VCaP (cell line): Measurements from ENCODE around the gene ATRAID.
A peak's percentile ranks its signal among the peaks of the same experiment; 100 is the strongest.

Source experiments
- H3K27ac ChIP-seq: fragments of 450-650 bp; 2 replicates; pipeline ENCODE4 v1.5.1; 2017
- TF ChIP-seq, protein P1 (sequence below): fragments of 450-650 bp; conservative IDR thresholded peaks from 2 replicates; pipeline ENCODE4 v1.5.1; 2017; ENCODE audit warnings: mild to moderate bottlenecking, moderate library complexity

ATRAID gene

DNA sequence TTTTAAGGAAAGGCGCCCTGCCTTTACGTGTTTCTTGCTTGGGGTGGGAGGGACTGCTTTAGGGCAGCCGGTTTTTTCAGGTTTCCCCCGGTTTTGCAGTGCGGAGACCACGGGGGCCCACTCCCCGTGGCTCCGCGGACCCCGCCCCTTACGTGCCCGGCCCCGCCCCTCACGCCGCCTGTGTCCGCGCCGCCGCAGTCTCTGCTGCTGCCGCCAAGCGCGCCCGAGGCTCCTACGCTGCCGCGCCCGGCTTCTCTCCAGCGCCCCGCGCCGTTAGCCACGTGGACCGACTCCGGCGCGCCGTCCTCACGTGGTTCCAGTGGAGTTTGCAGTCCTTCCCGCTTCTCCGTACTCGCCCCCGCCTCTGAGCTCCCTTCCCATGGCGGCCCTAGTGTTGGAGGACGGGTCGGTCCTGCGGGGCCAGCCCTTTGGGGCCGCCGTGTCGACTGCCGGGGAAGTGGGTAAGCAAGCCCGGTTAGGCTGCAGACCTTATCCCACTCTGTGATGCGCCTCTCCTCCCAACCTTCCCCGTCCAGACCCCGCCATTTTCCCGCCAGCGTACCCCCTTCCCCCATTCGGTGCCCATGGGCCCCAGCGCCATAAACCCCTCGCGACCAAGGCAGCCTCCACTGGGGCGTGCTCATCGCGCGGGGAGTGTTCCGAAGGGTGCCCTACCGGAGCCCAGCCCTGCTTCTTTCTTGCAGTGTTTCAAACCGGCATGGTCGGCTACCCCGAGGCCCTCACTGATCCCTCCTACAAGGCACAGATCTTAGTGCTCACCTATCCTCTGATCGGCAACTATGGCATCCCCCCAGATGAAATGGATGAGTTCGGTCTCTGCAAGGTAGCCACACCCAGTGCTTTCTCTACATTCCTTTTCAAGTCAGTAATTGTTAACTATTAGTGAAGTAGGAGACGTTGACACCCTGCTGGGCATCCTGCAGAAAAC, 5.6 kb downstream of the ATRAID start, which contains the start of gene CAD:
CAD (plus strand) TSS at position 197 of the 949 bp plus-strand sequence; CDS start at position 380, 183 bp downstream.
- peak within 1 kb of the TSS; percentile 85 for H3K27ac ChIP-seq
- TF ChIP-seq, protein P1, sequence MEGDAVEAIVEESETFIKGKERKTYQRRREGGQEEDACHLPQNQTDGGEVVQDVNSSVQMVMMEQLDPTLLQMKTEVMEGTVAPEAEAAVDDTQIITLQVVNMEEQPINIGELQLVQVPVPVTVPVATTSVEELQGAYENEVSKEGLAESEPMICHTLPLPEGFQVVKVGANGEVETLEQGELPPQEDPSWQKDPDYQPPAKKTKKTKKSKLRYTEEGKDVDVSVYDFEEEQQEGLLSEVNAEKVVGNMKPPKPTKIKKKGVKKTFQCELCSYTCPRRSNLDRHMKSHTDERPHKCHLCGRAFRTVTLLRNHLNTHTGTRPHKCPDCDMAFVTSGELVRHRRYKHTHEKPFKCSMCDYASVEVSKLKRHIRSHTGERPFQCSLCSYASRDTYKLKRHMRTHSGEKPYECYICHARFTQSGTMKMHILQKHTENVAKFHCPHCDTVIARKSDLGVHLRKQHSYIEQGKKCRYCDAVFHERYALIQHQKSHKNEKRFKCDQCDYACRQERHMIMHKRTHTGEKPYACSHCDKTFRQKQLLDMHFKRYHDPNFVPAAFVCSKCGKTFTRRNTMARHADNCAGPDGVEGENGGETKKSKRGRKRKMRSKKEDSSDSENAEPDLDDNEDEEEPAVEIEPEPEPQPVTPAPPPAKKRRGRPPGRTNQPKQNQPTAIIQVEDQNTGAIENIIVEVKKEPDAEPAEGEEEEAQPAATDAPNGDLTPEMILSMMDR, result no peak

DNA sequence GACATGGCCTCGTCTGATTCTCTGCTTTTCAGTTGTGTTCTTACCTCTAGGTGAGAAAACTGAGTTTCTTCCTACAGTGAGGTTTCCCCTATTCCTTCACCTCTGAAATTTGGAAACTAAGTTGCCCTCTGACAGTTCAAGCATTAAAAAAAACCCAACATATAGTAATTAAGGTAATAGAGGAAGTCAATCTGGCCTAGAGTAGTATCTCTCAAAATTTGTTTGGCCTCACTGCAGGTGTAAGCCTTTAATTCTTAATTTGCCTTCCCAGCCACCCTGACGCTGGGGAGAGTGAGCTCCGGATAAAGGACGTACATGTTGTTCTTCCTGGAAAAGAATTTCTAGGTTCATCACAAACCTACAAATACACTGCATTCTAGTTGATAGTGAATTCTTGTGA, 6.8 kb downstream of the ATRAID start:
- H3K27ac ChIP-seq, result peak overlapping the region; percentile 85
- TF ChIP-seq, protein P1, result no peak

DNA sequence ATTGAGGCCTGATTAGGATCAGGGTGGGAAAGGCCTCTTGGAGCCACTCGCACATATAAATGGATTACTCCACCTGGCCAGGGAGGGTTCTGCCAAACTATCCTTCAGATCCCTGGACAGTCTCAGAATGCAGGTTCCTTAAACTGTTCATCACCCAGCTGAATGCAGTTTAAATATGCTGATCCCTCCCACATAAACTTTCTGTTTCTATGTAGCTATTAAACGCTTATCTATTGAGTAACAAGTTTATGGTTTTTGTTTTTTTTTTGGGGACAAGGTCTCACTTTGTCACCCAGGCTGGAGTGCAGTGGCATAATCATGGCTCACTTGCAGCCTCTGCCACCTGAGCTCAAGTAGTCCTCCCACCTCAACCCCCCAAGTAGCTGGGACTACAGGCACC, 7.2 kb downstream of the ATRAID start:
- TF ChIP-seq, protein P1, result no peak
- H3K27ac ChIP-seq, result peak overlapping the region; percentile 85; the same call in 1 of the 2 replicates

DNA sequence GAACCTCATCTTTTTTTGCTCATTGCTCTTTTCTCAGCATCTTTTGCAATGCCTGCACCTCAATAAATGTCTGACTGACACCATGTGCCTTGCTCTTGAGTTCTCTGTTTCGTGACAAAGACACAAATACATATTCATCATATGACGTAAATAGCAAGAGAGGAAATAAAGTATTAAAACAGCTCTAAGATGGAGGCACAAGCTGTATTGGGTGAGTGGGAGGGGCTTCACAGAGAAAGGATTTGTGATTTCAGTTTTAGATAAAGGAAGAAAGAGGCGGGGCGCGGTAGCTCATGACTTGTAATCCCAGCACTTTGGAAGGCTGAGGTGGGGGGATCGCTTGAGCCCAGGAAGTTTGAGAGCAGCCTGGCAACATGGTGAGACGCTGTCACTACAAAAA, 8.2 kb downstream of the ATRAID start:
- TF ChIP-seq, protein P1, result no peak
- no peak overlapping the region; the same call in 1 of the 2 replicates for H3K27ac ChIP-seq

DNA sequence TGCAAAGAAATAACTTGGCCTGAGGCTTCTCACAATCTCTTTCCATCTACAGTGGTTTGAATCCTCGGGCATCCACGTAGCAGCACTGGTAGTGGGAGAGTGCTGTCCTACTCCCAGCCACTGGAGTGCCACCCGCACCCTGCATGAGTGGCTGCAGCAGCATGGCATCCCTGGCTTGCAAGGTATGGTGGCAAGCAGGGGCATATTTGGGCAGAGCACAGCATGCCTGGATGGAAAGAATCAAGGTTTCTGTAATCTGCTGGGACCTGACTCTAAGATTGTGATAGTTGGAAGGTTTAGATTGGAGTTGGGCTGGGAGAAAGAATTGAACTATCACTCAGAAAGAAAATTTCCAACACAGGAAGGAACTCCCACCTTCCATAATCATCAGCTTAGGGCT, 9.3 kb downstream of the ATRAID start:
- no peak overlapping the region for H3K27ac ChIP-seq
- TF ChIP-seq, protein P1, result no peak

DNA sequence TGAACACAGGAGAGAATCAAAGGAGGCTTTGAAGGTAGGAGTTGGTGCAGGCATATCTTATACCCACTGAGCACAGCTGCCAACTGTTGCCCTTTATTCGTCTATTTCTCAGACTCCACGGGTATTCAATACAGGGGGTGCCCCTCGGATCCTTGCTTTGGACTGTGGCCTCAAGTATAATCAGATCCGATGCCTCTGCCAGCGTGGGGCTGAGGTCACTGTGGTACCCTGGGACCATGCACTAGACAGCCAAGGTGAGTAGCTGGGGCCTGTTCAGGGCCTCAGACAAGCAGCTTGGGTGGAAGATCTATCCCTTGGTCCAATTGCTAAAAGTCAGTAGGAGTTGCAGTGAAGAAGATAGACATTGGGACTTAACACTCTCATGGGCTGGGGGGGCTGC, 10.6 kb downstream of the ATRAID start:
- no peak overlapping the region for H3K27ac ChIP-seq
- TF ChIP-seq, protein P1, result no peak

DNA sequence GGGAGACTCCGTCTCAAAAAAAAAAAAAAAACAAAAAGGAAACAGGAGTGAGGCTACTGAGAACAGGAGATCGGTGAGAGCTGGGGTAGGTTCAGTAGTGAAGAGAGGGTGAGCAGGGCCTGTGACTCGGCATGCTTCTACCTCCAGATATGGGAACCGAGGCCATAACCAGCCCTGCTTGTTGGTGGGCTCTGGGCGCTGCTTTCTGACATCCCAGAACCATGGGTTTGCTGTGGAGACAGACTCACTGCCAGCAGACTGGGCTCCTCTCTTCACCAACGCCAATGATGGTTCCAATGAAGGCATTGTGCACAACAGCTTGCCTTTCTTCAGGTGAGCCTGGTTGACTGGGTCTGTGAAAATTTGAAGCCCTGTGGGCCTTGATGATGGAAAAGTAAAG, 11.6 kb downstream of the ATRAID start:
- H3K27ac ChIP-seq, result no peak overlapping the region
- TF ChIP-seq, protein P1, result no peak
